ENCODE results near the gene VCL.

DNA sequence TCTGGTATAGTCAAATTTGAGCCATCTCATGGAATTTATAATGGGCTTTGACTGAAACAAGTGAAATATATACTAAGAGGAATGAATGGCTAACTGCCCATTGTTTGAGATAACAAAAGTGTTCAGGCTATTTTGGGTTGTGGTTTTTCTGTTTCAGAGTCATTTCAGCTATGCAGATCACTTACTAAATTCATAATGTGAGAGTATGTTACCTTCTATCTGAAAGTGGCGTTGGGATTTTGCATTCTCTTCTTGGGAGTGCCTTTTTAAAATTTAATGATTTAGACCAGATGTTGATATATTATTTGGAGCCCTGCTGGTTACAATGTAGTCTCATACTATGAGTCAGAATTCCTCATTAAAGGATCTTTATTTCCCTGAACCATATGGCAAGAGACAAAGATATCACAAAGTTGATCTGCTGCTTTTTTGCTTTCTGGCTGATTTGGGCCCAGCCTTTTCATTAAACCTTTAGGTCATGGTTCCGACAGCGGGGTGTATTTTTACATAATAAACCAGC is 10.4 kb downstream of the VCL start:
- TF ChIP-seq, protein P1, sequence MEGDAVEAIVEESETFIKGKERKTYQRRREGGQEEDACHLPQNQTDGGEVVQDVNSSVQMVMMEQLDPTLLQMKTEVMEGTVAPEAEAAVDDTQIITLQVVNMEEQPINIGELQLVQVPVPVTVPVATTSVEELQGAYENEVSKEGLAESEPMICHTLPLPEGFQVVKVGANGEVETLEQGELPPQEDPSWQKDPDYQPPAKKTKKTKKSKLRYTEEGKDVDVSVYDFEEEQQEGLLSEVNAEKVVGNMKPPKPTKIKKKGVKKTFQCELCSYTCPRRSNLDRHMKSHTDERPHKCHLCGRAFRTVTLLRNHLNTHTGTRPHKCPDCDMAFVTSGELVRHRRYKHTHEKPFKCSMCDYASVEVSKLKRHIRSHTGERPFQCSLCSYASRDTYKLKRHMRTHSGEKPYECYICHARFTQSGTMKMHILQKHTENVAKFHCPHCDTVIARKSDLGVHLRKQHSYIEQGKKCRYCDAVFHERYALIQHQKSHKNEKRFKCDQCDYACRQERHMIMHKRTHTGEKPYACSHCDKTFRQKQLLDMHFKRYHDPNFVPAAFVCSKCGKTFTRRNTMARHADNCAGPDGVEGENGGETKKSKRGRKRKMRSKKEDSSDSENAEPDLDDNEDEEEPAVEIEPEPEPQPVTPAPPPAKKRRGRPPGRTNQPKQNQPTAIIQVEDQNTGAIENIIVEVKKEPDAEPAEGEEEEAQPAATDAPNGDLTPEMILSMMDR (IDR thresholded peaks at IDR 0.05; ENCODE audit: low read depth, low read length), result no peak
- TF ChIP-seq POLR2A (IDR thresholded peaks at IDR 0.05; ENCODE audit: extremely low read depth, insufficient read length) (no peak), MYC (IDR thresholded peaks at IDR 0.05; ENCODE audit: low read depth, low read length) (no peak)
- TF ChIP-seq, protein P2, sequence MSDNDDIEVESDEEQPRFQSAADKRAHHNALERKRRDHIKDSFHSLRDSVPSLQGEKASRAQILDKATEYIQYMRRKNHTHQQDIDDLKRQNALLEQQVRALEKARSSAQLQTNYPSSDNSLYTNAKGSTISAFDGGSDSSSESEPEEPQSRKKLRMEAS (IDR thresholded peaks at IDR 0.05; ENCODE audit: low read depth, low read length), result no peak
